Esophagus squamous epithelium (tissue), 5 donors: Measurements from ENCODE around the gene CMBL. TPM values are rescaled to one million over a fixed set of nuclear protein-coding genes. Genes with fewer than 3 reads are reported as not detected.

ENCODE experiments used
- DNase-seq: peaks from one replicate; lab custom pipeline; 2025; lab: John Stamatoyannopoulos, UW
- H3K27ac ChIP-seq, 4 donors: fragments of 200-600 bp; sonication (generic); one replicate each; pipeline ENCODE4 v1.5.1; 2016 to 2019; ENCODE audit warnings: mild to moderate bottlenecking in 1 of 4
- H3K27me3 ChIP-seq, 4 donors: fragments of 200-600 bp; sonication (generic); 1 replicate in 3 of 4; 2 replicates in 1 of 4; pipeline versions ENCODE4 v1.5.1 to v1.6.0; 2017 to 2021; ENCODE audit warnings: antibody characterized with exemption in 1 of 4
- H3K36me3 ChIP-seq, 3 donors: fragments of 200-600 bp; sonication (generic); one replicate each; pipeline ENCODE4 v1.5.1; 2016 to 2019
- H3K4me1 ChIP-seq, 3 donors: fragments of 200-600 bp; sonication (generic); one replicate each; pipeline ENCODE4 v1.5.1; 2017 to 2019
- H3K4me3 ChIP-seq, 4 donors: fragments of 200-600 bp; sonication (generic); 1 replicate in 3 of 4; 2 replicates in 1 of 4; pipeline ENCODE4 v1.5.1; 2016 to 2019; ENCODE audit warnings: mild to moderate bottlenecking in 2 of 4, moderate library complexity in 1 of 4
- H3K9me3 ChIP-seq, 3 donors: fragments of 200-600 bp; sonication (generic); one replicate each; pipeline ENCODE4 v1.5.1; 2016 to 2019
- POLR2A ChIP-seq, 4 donors: fragments of 450-650 bp; IDR thresholded peaks; one replicate each; pipeline ENCODE4 v1.6.1; 2017; ENCODE audit warnings: antibody characterized with exemption in 4 of 4, mild to moderate bottlenecking in 4 of 4, moderate library complexity in 3 of 4
- WGBS, 2 donors: methylation state at CpG; one replicate each; pipeline ENCODE4 v1.1.5; 2018; 5-methylcytosine and 5-hydroxymethylcytosine counted together
- intact Hi-C: fragments of 100-400 bp; cut with DNase I; formaldehyde crosslinking; loops from one replicate; pipeline ENCODE4 v1.15.0; 2022
- total RNA-seq, 4 donors: library from RNA; depleted of rRNA; stranded (reverse); fragments of >200 nt; gene quantifications; one replicate each; pipeline ENCODE4 v1.1.0, GENCODE V29; 2016
- TF ChIP-seq, protein P1 (sequence below), 6 experiments: fragments of 450-650 bp in 4 of 6; fragments of 200-600 bp in 2 of 6; sonication (generic) in 2 of 6; IDR thresholded peaks; one replicate each; pipeline ENCODE4 v1.5.1; 2016 to 2019; ENCODE audit warnings: antibody characterized with exemption in 6 of 6, mild to moderate bottlenecking in 4 of 6, moderate library complexity in 4 of 6
- donor health status: DM: yes; HTN: yes; CAD: no.

The CMBL gene
- total RNA-seq, 4 donors from 2014 or later, result 1.1 to 2.1 (median 1.8) TPM

DNA sequence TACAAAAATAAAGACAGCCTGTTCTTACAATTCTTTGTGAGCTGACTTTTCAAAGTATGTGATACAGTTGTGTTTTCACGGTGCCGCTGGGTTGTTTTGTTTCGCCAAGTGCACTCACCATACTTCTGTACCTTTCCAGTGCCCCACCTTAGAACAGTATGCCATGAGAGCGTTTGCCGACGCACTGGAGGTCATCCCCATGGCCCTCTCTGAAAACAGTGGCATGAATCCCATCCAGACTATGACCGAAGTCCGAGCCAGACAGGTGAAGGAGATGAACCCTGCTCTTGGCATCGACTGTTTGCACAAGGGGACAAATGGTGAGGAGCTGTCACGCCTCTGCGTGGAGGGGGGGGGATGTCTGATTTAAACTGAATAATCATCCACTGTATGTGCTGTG, 44.7 kb downstream of the CMBL start:
- Histone ChIP-seq H3K9me3 (no peaks in the 10 kb centered on the region), H3K4me3 (no peak overlapping the region), H3K27me3 (no peaks in the 10 kb centered on the region), H3K27ac (no peak overlapping the region), H3K4me1 (peaks cover 0 to 5% (median 0%) of the 10 kb centered on the region in 3 donors), H3K36me3 (peaks cover 36 to 82% (median 56%) of the 10 kb centered on the region in 3 donors)
- 94 to 95% methylated on average over 9 to 11 of the region's 11 CpGs for WGBS, 2 donors
- DNase-seq, result no peak
- TF ChIP-seq, protein P1, sequence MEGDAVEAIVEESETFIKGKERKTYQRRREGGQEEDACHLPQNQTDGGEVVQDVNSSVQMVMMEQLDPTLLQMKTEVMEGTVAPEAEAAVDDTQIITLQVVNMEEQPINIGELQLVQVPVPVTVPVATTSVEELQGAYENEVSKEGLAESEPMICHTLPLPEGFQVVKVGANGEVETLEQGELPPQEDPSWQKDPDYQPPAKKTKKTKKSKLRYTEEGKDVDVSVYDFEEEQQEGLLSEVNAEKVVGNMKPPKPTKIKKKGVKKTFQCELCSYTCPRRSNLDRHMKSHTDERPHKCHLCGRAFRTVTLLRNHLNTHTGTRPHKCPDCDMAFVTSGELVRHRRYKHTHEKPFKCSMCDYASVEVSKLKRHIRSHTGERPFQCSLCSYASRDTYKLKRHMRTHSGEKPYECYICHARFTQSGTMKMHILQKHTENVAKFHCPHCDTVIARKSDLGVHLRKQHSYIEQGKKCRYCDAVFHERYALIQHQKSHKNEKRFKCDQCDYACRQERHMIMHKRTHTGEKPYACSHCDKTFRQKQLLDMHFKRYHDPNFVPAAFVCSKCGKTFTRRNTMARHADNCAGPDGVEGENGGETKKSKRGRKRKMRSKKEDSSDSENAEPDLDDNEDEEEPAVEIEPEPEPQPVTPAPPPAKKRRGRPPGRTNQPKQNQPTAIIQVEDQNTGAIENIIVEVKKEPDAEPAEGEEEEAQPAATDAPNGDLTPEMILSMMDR (IDR thresholded peaks at IDR 0.05), result no peak
- no peak for TF ChIP-seq POLR2A (IDR thresholded peaks at IDR 0.05)
- intact Hi-C loops, result no loop called here

DNA sequence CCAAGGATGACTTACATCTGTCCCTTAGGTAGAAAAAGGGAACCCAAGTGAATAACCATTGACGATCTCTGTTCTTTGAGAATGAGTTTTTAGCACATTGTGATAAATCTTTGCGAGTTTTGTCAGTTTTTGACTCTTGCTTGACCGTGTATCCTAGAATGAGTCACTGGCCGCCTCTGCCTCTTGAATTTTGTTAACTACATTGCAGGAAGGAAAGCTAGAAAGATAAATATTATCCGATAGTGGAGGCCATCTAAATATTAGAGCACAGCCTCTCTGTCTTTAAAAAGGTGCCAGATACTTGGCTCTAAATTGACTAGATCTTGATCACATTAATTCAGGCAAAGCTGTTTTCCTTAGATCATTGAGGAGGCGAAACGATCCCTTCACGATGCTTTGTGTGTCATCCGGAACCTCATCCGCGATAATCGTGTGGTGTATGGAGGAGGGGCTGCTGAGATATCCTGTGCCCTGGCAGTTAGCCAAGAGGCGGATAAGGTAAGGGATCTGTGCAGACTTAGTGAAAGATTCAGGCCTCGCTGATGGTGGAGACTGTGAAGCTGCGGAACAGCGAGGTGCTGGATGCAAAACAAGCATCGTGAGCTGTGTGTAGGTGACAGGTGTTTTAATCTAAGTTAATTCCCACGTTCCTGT, 45.5 kb downstream of the CMBL start:
- no peak for DNase-seq
- no peaks in the 10 kb centered on the region for H3K9me3 ChIP-seq
- no peak overlapping the region for H3K27ac ChIP-seq
- intact Hi-C loops, result no loop called here
- 69 to 77% methylated on average over 18 of the region's 18 CpGs for WGBS, 2 donors
- H3K4me3 ChIP-seq, result no peak overlapping the region
- peaks cover 43 to 89% (median 64%) of the 10 kb centered on the region in 3 donors for H3K36me3 ChIP-seq
- no peak for TF ChIP-seq POLR2A (IDR thresholded peaks at IDR 0.05)
- TF ChIP-seq, protein P1 (IDR thresholded peaks at IDR 0.05), result no peak
- H3K27me3 ChIP-seq, result no peaks in the 10 kb centered on the region
- peaks cover 0 to 4% (median 0%) of the 10 kb centered on the region in 3 donors for H3K4me1 ChIP-seq

DNA sequence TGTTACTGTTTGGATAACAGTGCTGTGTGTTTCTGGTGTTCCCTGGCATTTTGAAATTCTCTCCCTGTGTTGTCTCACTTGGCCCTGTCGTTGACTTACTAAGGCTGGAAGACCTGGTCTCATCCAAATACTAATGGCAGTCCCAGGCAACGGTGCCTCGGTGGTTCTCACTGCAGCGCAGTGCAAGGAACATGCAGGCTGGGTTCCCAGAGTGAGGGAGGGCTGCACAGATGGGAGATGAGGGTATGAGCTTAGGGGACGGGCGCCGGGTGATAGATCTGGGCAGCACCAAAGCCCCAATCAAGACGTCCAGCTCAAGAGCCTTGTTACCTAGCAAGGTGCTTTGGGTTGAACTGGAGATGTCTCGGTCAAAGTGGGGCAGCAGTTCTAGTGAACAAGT, 46.6 kb downstream of the CMBL start:
- Histone ChIP-seq H3K27me3 (no peaks in the 10 kb centered on the region), H3K36me3 (peaks cover 43 to 100% (median 76%) of the 10 kb centered on the region in 3 donors), H3K4me1 (no peaks in the 10 kb centered on the region), H3K27ac (no peak overlapping the region), H3K4me3 (no peak overlapping the region), H3K9me3 (no peaks in the 10 kb centered on the region)
- no peak for DNase-seq
- TF ChIP-seq POLR2A (IDR thresholded peaks at IDR 0.05), result no peak
- TF ChIP-seq, protein P1 (IDR thresholded peaks at IDR 0.05), result no peak
- intact Hi-C loops, result no loop called here
- 78 to 89% methylated on average over 6 to 9 of the region's 9 CpGs for WGBS, 2 donors

DNA sequence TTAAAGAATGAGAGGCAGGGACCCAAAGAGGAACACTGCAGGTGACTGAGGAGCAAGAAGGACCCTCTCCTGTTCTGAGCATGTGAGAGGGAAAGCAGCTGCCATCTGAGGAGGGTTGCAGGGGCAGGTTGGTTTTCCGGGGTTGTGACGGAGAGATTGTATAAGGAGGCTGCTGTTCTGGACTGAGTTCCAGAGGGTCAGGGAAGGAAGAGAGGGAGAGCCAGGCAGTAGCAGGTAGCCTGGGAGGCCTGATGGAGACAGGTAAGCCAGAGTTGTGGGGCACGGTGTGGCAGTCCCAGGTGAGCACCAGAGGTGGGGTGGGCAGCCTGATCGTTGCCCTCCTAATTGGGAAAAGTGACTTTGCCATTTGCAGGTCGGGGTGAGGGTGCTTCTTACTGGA, 47.8 kb downstream of the CMBL start:
- peaks cover 43 to 100% (median 81%) of the 10 kb centered on the region in 3 donors for H3K36me3 ChIP-seq
- TF ChIP-seq POLR2A (IDR thresholded peaks at IDR 0.05), result no peak
- TF ChIP-seq, protein P1 (IDR thresholded peaks at IDR 0.05), result no peak
- intact Hi-C loops, result no loop called here
- H3K4me3 ChIP-seq, result no peak overlapping the region
- no peaks in the 10 kb centered on the region for H3K9me3 ChIP-seq
- H3K27me3 ChIP-seq, result no peaks in the 10 kb centered on the region
- no peak overlapping the region for H3K27ac ChIP-seq
- no peak for DNase-seq
- H3K4me1 ChIP-seq, result no peaks in the 10 kb centered on the region
- 86 to 92% methylated on average over 5 of the region's 5 CpGs for WGBS, 2 donors

DNA sequence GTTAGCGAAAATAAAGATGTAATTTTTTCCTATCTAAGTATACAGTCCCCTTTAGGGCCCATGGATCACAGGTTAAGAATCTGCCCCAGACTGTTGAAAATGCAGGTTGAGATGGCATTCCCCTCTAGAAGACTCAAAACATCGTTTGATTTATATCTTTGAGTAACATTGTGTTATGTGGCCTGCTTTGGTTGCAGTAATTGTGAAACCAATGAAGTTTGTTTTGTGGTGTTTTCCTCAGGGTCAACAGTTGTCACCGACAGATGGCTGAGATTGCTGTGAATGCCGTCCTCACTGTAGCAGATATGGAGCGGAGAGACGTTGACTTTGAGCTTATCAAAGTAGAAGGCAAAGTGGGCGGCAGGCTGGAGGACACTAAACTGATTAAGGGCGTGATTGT, 49.8 kb downstream of the CMBL start:
- H3K4me3 ChIP-seq, result no peak overlapping the region

More for the DNA sequence above, 49.8 kb downstream of the CMBL start:
- H3K27ac ChIP-seq, result no peak overlapping the region
- DNase-seq, result no peak
- H3K9me3 ChIP-seq, result no peaks in the 10 kb centered on the region
- intact Hi-C loops, result no loop called here
- H3K36me3 ChIP-seq, result peaks cover 35 to 97% (median 77%) of the 10 kb centered on the region in 3 donors
- no peaks in the 10 kb centered on the region for H3K27me3 ChIP-seq
- H3K4me1 ChIP-seq, result peaks cover 0 to 12% (median 0%) of the 10 kb centered on the region in 3 donors
- TF ChIP-seq POLR2A (IDR thresholded peaks at IDR 0.05), result no peak
- TF ChIP-seq, protein P1 (IDR thresholded peaks at IDR 0.05), result no peak
- 78 to 80% methylated on average over 8 of the region's 8 CpGs for WGBS, 2 donors
